ENCODE data around the gene MAFG. TPM values are rescaled to one million over a fixed set of nuclear protein-coding genes. Genes with fewer than 3 reads are reported as not detected.
A peak's percentile ranks its signal among the peaks of the same experiment; 100 is the strongest.

MAFG gene
- total and polyA plus RNA-seq, 9 of the 15 experiments (the other 6 are each of a cell fraction or from before 2014, with no cell fraction given), result 1.1 to 58.1 (median 24.9) TPM

DNA sequence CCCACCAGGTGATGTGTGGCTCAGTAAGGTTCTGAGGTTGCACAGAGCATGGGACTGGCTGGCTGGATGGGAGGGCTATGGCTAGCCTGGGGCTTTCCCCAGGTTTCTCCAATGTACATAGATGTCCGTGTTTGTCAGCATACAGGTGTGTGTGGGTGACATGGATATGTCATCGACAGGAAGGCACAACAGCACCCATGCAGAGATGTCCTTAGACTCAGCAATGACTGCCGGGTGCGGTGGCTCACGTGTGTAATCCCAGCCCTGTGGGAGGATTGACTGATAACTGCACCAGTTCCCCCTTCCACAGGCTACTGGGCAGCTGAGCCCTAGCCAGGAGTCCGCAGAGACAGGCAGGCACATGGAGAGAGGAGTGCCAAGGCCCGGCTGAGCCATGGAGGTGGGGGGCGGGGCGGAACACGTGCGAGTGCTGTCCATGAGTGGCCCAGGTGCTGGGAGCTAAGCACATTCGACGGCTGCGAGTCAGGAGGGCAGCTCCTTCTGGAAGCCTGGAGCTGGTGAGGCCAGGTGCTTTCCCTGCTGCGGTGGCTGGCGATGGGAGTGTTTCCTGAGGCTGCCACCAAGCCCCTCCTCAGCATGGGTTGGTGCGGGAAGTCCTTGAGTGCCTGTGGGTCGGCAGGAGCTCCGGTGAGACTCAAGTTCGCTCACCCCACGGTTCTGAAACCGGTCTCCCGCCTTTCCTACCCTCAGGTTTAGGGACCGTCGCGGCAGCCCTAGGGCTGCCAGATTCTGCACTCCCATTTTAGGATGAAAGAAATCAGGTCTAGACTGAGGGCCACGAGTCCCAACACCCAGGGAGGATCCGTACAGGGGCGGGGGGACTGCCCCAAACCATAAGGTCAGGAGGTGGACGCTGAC, 49.0 kb upstream of the MAFG start (continued):
- TF ChIP-seq NR4A1 (CRISPR knock-in tag; IDR thresholded peaks at IDR 0.05) (0 out of 2 replicates have a peak, but pooled peaks have one; percentile 49), NR4A1 (tag; IDR thresholded peaks at IDR 0.05) (0 out of 2 replicates have a peak, but pooled peaks have one; percentile 32), ZNF121 (CRISPR knock-in tag; conservative IDR thresholded peaks at IDR 0.05) (no peak), MTA2 (IDR thresholded peaks at IDR 0.05; ENCODE audit: low read depth) (no peak), ZNF584 (CRISPR knock-in tag; IDR thresholded peaks at IDR 0.05; ENCODE audit: low read depth) (no peak), SMARCA4 (IDR thresholded peaks at IDR 0.05) (no peak; the same call in 1 of the 2 replicates), NRF1 (conservative IDR thresholded peaks at IDR 0.05 in 1 of 2, IDR thresholded peaks at IDR 0.05 in 1 of 2) (0 out of 4 replicates have a peak, but pooled peaks of 1 of the 2 experiments have one; percentile 5), GTF2A2 (tag; IDR thresholded peaks at IDR 0.05) (no peak), SAFB2 (IDR thresholded peaks at IDR 0.05; ENCODE audit: borderline replicate concordance, low read depth, low read length, severe bottlenecking) (no peak), SETDB1 (IDR thresholded peaks at IDR 0.05; ENCODE audit: low read length) (no peak), BMI1 (IDR thresholded peaks at IDR 0.05; ENCODE audit: low read length) (no peak), ZNF444 (CRISPR knock-in tag; IDR thresholded peaks at IDR 0.05) (no peak), MCM2 (IDR thresholded peaks at IDR 0.05; ENCODE audit: low read depth) (no peak), TFAM (CRISPR knock-in tag; conservative IDR thresholded peaks at IDR 0.05) (no peak), MYNN (IDR thresholded peaks at IDR 0.05) (no peak; the same call in 1 of the 2 replicates), MYNN (CRISPR knock-in tag; IDR thresholded peaks at IDR 0.05) (no peak), ZNF586 (CRISPR knock-in tag; conservative IDR thresholded peaks at IDR 0.05) (no peak), EWSR1 (IDR thresholded peaks at IDR 0.05; ENCODE audit: borderline replicate concordance, low read depth, partially characterized antibody) (no peak), KLF1 (tag; IDR thresholded peaks at IDR 0.05) (0 out of 2 replicates have a peak, but pooled peaks have one; percentile 33), PURB (CRISPR knock-in tag; IDR thresholded peaks at IDR 0.05; ENCODE audit: low read depth) (no peak), CEBPG (CRISPR knock-in tag; IDR thresholded peaks at IDR 0.05) (no peak), CEBPG (tag; conservative IDR thresholded peaks at IDR 0.05 in 1 of 2, IDR thresholded peaks at IDR 0.05 in 1 of 2) (no peak)
- TF ChIP-seq, protein P1, sequence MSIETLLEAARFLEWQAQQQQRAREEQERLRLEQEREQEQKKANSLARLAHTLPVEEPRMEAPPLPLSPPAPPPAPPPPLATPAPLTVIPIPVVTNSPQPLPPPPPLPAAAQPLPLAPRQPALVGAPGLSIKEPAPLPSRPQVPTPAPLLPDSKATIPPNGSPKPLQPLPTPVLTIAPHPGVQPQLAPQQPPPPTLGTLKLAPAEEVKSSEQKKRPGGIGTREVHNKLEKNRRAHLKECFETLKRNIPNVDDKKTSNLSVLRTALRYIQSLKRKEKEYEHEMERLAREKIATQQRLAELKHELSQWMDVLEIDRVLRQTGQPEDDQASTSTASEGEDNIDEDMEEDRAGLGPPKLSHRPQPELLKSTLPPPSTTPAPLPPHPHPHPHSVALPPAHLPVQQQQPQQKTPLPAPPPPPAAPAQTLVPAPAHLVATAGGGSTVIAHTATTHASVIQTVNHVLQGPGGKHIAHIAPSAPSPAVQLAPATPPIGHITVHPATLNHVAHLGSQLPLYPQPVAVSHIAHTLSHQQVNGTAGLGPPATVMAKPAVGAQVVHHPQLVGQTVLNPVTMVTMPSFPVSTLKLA (conservative IDR thresholded peaks at IDR 0.05), result peak; percentile 82 to 84
- TF ChIP-seq, protein P2, sequence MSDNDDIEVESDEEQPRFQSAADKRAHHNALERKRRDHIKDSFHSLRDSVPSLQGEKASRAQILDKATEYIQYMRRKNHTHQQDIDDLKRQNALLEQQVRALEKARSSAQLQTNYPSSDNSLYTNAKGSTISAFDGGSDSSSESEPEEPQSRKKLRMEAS (CRISPR knock-in tag; IDR thresholded peaks at IDR 0.05), result peak; percentile 98
- TF ChIP-seq, protein P3, sequence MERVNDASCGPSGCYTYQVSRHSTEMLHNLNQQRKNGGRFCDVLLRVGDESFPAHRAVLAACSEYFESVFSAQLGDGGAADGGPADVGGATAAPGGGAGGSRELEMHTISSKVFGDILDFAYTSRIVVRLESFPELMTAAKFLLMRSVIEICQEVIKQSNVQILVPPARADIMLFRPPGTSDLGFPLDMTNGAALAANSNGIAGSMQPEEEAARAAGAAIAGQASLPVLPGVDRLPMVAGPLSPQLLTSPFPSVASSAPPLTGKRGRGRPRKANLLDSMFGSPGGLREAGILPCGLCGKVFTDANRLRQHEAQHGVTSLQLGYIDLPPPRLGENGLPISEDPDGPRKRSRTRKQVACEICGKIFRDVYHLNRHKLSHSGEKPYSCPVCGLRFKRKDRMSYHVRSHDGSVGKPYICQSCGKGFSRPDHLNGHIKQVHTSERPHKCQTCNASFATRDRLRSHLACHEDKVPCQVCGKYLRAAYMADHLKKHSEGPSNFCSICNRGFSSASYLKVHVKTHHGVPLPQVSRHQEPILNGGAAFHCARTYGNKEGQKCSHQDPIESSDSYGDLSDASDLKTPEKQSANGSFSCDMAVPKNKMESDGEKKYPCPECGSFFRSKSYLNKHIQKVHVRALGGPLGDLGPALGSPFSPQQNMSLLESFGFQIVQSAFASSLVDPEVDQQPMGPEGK (CRISPR knock-in tag; IDR thresholded peaks at IDR 0.05; ENCODE audit: borderline replicate concordance), result no peak
